Psoas muscle (tissue), 8 donors: Measurements from ENCODE around the gene STK39. TPM values are rescaled to one million over a fixed set of nuclear protein-coding genes. Genes with fewer than 3 reads are reported as not detected.

Experiments used
- ATAC-seq, 4 donors: fragments of 200-7000 bp; cut with Tn5 transposase; one replicate each; pipeline ENCODE4 v1.9.1; 2020; ENCODE audit warnings: moderate library complexity in 3 of 4, mild to moderate bottlenecking in 2 of 4
- DNase-seq, 2 donors: peaks; one replicate each; pipeline ENCODE4 v3.0.0-alpha.2; 2020
- H3K27ac ChIP-seq: fragments of 200-600 bp; one replicate; pipeline ENCODE4 v1.8.0; 2022
- H3K27me3 ChIP-seq, 3 donors: fragments of 200-600 bp in 1 of 3; one replicate each; pipeline versions ENCODE4 v1.6.1 to v1.8.0; 2013 to 2022; ENCODE audit warnings: low read length in 2 of 3, mild to moderate bottlenecking in 2 of 3, moderate library complexity in 1 of 3; ENCODE audit not compliant: insufficient read depth in 3 of 3
- H3K36me3 ChIP-seq, 2 donors: fragments of 200-600 bp in 1 of 2; one replicate each; pipeline versions ENCODE4 v1.6.1 to v1.8.0; 2013 to 2022; ENCODE audit warnings: low read depth in 1 of 2, mild to moderate bottlenecking in 1 of 2, moderate library complexity in 1 of 2; ENCODE audit not compliant: insufficient read depth in 1 of 2
- H3K4me1 ChIP-seq: fragments of 200-600 bp; one replicate; pipeline ENCODE4 v1.8.0; 2022
- H3K4me3 ChIP-seq: fragments of 200-600 bp; one replicate; pipeline ENCODE4 v1.8.0; 2022; ENCODE audit warnings: mild to moderate bottlenecking
- H3K9me3 ChIP-seq: fragments of 200-600 bp; one replicate; pipeline ENCODE4 v1.8.0; 2022
- CTCF ChIP-seq: fragments of 200-600 bp; IDR thresholded peaks from one replicate; pipeline ENCODE4 v1.8.0; 2022; ENCODE audit warnings: antibody characterized with exemption
- WGBS, 3 donors: extraction: QIAGEN DNeasy Blood & Tissue Kit; methylation state at CpG; one replicate each; pipeline versions ENCODE4 v1.1.6 to v1.1.7; 2013; 5-methylcytosine and 5-hydroxymethylcytosine counted together
- intact Hi-C, 2 donors: fragments of 100-400 bp; cut with DNase I; formaldehyde crosslinking; loops; one replicate each; pipeline versions ENCODE4 v1.11.0 to v1.14.2; 2022
- polyA plus RNA-seq, 3 donors: library from polyadenylated mRNA; stranded (reverse); fragments of 200-250 nt; gene quantifications; one replicate each; pipeline ENCODE4 v1.2.3, GENCODE V29; 2013
- total RNA-seq, 4 donors: library from RNA; stranded (reverse); fragmentation: NEBNext Ultra II Directional in 2 of 4; extraction: Animal tissue kit (Norgen Biotek cat#: 25700) in 2 of 4; gene quantifications; one replicate each; pipeline versions ENCODE4 v1.2.1 to v1.2.4, GENCODE V29; 2021 to 2023
- donor health status: healthy with polysubstance abuse.
- donor health status: DM: no; HTN: no; CAD: no; lungs with moderate emphysema.
- donor health status: Bipolar disorder and iron deficiency.
- donor health status: healthy.
- donor health status: DM: yes; HTN: yes; CAD: no.
- donor health status: DM: no; HTN: no; CAD: no.
- donor health status: DM: no; HTN: no; CAD: no.
- donor health status: DM: yes; HTN: yes; CAD: no.

The STK39 gene
- total and polyA plus RNA-seq, 7 donors: 2.3 to 10.0 (median 4.9) TPM

- DNase-seq (no peak), ATAC-seq (no peak)
- WGBS, 3 donors: 68 to 80% (median 79%) methylated on average over 11 of the region's 11 CpGs
- H3K4me3 ChIP-seq: no peak overlapping the region
- no peaks in the 10 kb centered on the region for H3K4me1 ChIP-seq
- H3K27ac ChIP-seq: no peak overlapping the region
- TF ChIP-seq CTCF: no peak
- no peaks in the 10 kb centered on the region for H3K9me3 ChIP-seq
- H3K27me3 ChIP-seq: no peaks in the 10 kb centered on the region
- intact Hi-C loops: no loop called here
- H3K36me3 ChIP-seq: no peaks in the 10 kb centered on the region
Observed at GRCh38 chr2:168025487-168026202, 221.8 kb downstream of the STK39 start.

- no peak for DNase-seq
- H3K9me3 ChIP-seq: no peaks in the 10 kb centered on the region
- 87 to 98% (median 93%) methylated on average over 4 of the region's 4 CpGs for WGBS, 3 donors
- no peak for ATAC-seq
- no peak overlapping the region for H3K27ac ChIP-seq
- no peaks in the 10 kb centered on the region for H3K36me3 ChIP-seq
- no peaks in the 10 kb centered on the region for H3K4me1 ChIP-seq
- intact Hi-C loops: no loop called here
- TF ChIP-seq CTCF: no peak
- no peaks in the 10 kb centered on the region for H3K27me3 ChIP-seq
- no peak overlapping the region for H3K4me3 ChIP-seq
Observed at GRCh38 chr2:168024459-168024858, 222.9 kb downstream of the STK39 start.

GRCh38 chr2:168021800-168022587 lies 225.4 kb downstream of the STK39 start:
- H3K36me3 ChIP-seq: no peaks in the 10 kb centered on the region
- ATAC-seq (no peak), DNase-seq (no peak)
- H3K9me3 ChIP-seq: no peaks in the 10 kb centered on the region
- TF ChIP-seq CTCF: no peak
- H3K4me3 ChIP-seq: no peak overlapping the region
- no peaks in the 10 kb centered on the region for H3K4me1 ChIP-seq
- no peaks in the 10 kb centered on the region for H3K27me3 ChIP-seq
- no peak overlapping the region for H3K27ac ChIP-seq
- intact Hi-C loops: no loop called here

GRCh38 chr2:168015274-168015953 lies 232.0 kb downstream of the STK39 start:
- no peaks in the 10 kb centered on the region for H3K36me3 ChIP-seq
- TF ChIP-seq CTCF: no peak
- no peaks in the 10 kb centered on the region for H3K27me3 ChIP-seq
- H3K4me1 ChIP-seq: no peaks in the 10 kb centered on the region
- H3K9me3 ChIP-seq: no peaks in the 10 kb centered on the region
- intact Hi-C loops: no loop called here
- no peak overlapping the region for H3K27ac ChIP-seq
- DNase-seq (no peak), ATAC-seq (no peak)
- no peak overlapping the region for H3K4me3 ChIP-seq
- WGBS, 3 donors: 88 to 94% (median 94%) methylated on average over 3 of the region's 3 CpGs
